ENCODE results near the gene KRTAP12-2.

KRTAP12-2 gene

DNA sequence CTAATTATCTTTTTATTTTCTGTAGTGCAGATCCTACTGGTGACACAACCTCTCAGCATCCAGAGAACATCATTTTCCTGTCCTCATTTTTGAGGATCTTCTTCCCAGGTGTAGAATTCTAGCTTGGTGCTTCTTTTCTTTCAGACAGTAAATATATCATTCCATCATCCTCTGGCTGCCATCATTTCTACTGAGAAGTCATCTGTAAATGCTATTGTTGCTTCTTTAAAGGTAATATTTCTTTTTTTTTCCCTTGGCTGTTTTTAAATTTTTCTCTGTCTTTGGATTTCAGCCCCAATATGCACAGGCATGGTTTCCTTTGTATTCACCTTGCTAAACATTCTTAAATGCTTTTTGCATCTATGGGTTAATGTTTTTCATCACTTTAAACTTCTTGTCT lies 43.2 kb downstream of the KRTAP12-2 start:
- DNase-seq = no peak

DNA sequence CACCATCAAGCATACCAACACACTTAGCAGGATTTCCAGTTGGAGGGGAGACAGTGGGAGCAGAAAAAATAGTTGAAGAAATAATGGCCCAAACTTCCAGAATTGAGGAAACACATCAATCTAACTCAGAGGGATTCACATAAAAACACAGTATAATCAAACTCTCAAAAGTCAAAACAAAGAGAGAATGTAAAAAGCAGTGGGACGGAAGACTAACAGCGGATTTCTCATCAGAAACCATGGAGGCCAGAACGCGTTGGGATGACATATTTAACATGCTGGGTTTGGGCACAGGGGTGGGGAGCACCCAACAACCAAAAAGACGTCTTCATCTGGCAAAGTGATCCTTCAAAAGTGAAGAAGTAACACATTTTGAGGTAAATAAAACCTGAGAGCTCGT lies 46.8 kb downstream of the KRTAP12-2 start:
- no peak for DNase-seq

DNA sequence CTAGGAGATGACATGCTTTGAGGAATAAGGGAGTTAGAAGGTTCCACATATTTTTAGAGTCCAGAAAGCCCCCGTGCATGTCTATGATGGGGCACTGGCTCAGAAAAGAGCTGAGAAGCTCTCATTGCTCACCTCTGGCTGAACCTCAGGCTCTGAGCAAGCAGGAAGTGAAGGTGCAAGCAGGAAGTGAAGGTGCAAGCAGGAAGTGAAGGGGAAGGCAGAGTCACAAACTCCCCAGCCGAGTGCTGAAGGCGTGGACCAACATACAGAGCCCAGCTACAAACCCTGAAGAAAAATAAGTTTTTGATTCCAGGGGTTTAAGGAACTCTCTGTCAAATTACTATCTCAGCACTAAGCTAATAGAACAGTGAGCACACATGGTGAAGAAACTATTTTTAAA lies 47.8 kb downstream of the KRTAP12-2 start:
- DNase-seq = peak; percentile 76

DNA sequence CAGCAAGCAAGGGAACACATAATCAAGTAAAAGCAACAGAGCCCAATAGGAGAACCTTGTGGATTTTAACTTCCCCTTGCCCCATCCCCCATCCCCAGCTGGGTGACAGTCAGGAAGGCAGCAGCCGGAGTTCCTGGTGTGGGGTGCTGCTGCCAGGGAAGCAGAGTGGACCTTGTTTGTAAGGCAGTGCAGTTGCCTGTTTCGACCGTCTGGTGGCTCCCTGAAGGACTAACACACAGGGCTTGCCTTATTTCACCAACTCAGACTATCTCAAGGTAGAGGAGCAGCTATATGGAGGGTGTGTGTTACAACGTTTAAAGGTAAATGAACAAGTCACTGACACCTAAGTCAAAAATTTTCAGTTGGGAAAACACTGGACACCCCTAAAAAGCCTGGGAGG lies 48.2 kb downstream of the KRTAP12-2 start:
- DNase-seq = peak; percentile 22

DNA sequence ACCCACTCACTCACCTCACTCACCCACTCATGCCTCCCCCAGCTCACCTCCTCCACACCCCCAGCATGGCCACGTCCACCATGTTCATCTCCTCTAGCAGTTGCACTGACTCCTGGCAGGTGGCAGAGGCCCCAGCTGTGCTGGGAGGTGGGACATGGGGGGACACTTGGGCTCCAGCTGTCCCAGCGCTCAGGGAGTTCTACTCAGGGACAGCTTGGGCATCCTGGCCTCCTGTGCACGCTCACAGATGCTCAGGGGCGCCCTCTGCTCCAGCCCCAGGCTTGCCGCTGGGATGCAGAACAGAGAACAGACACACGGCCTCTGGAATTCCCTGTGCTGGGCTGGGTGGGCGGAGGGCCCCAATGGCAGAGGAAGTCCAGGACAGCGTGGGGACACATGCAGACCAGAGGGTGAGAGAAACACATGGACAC lies 49.6 kb downstream of the KRTAP12-2 start:
- no peak for DNase-seq

DNA sequence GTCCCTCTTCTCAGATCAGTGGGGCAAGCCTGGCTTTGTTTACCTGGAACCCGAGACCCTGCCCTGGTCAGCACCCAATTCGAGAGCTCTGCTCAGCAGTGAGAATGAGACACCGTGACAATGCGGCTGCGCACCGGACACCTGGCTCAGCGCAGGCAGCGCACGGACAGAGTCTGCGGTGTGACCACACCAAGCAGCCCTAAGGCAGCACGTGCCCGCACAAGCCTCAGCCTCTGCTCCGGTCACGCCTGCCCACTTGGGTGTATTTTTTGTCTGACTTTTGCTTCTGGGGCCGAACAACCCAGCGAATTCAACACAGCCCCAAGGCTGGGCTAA lies 50.2 kb downstream of the KRTAP12-2 start:
- no peak for DNase-seq
